H1 (cell line): Measurements from ENCODE around the gene CASR.
"Not testable (repeated sequence)": the region's sequence is repeated elsewhere in the genome, so short reads cannot be mapped to it uniquely, and the experiment has no call there.

Experiments used
- CTCF ChIP-seq, 3 experiments: IDR thresholded peaks; 1 replicate in 2 of 3; 2 replicates in 1 of 3; pipeline versions ENCODE4 v1.5.1 to v1.6.1; 2011; ENCODE audit warnings: low read length in 3 of 3, mild to moderate bottlenecking in 3 of 3, inconsistent platforms in 2 of 3, low read depth in 1 of 3, moderate library complexity in 1 of 3; ENCODE audit not compliant: insufficient read depth in 1 of 3; ENCODE audit errors: control extremely low read depth in 1 of 3
- EP300 ChIP-seq, 2 experiments: IDR thresholded peaks; 1 replicate in 1 of 2; 2 replicates in 1 of 2; pipeline ENCODE4 v1.6.1; 2011 to 2012; ENCODE audit warnings: low read depth in 2 of 2, low read length in 2 of 2, mild to moderate bottlenecking in 2 of 2, borderline replicate concordance in 1 of 2, inconsistent platforms in 1 of 2, moderate library complexity in 1 of 2
- HDAC2 ChIP-seq, 2 experiments: fragments of 300-600 bp in 1 of 2; sonication (generic) in 1 of 2; IDR thresholded peaks; 2 replicates each; pipeline ENCODE4 v1.6.1; 2011 to 2012; ENCODE audit warnings: low read depth in 2 of 2, low read length in 2 of 2, mild to moderate bottlenecking in 2 of 2, moderate library complexity in 2 of 2, borderline replicate concordance in 1 of 2, inconsistent platforms in 1 of 2
- POLR2A ChIP-seq, 2 experiments: IDR thresholded peaks; 1 replicate in 1 of 2; 2 replicates in 1 of 2; pipeline ENCODE4 v1.6.1; 2011; ENCODE audit warnings: low read depth in 2 of 2, low read length in 2 of 2, mild to moderate bottlenecking in 2 of 2; ENCODE audit errors: control extremely low read depth in 1 of 2
- POLR2AphosphoS5 ChIP-seq: IDR thresholded peaks from 2 replicates; pipeline ENCODE4 v1.6.1; 2011; ENCODE audit warnings: low read depth, low read length
- SP2 ChIP-seq: IDR thresholded peaks from 2 replicates; pipeline ENCODE4 v1.6.1; 2012; ENCODE audit warnings: mild to moderate bottlenecking, low read length, inconsistent platforms
- TF ChIP-seq, protein P1 (sequence below): IDR thresholded peaks from 2 replicates; pipeline ENCODE4 v1.6.1; 2011; ENCODE audit warnings: low read depth, mild to moderate bottlenecking, low read length; ENCODE audit not compliant: insufficient read depth

GRCh38 chr3:122171361-122171760 lies 12.1 kb upstream of the CASR start:
- TF ChIP-seq EP300 (IDR thresholded peaks at IDR 0.05; ENCODE audit: borderline replicate concordance in 1 of 2, low read depth in 2 of 2, low read length in 2 of 2); POLR2AphosphoS5; CTCF (IDR thresholded peaks at IDR 0.05; ENCODE audit: control extremely low read depth in 1 of 3, insufficient read depth in 1 of 3, low read depth in 1 of 3, low read length in 3 of 3); SP2; POLR2A (IDR thresholded peaks at IDR 0.05; ENCODE audit: control extremely low read depth in 1 of 2, low read depth in 2 of 2, low read length in 2 of 2); HDAC2 (IDR thresholded peaks at IDR 0.05; ENCODE audit: borderline replicate concordance in 1 of 2, low read depth in 2 of 2, low read length in 2 of 2): not testable (repeated sequence)
- TF ChIP-seq, protein P1, sequence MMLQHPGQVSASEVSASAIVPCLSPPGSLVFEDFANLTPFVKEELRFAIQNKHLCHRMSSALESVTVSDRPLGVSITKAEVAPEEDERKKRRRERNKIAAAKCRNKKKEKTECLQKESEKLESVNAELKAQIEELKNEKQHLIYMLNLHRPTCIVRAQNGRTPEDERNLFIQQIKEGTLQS: not testable (repeated sequence)
